ENCODE measurements around the gene SLC47A1. TPM values are rescaled to one million over a fixed set of nuclear protein-coding genes. Genes with fewer than 3 reads are reported as not detected.

The SLC47A1 gene
- total RNA-seq, 3 donors from 2014 or later = 3.8 to 22.1 (median 8.8) TPM

DNA sequence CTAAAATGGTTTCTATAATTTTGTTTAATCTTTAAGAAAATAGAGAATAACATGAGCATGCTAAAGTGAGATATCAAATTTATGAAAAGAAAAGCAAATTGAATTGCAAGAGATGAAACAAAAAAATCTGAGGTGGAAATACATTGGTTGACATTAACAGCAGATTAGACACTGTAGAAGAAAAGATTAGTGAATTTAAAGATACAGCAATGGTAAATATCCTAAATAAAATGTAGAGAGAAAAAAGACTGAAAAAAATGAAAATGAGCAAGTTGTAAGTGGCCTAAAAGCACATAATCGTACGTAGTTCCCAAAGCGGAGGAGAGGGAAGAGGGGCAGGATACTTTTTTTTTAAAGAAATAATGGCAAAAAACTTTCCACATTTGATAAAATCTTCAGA lies 84.4 kb downstream of the SLC47A1 start:
- TF ChIP-seq POLR2A (IDR thresholded peaks at IDR 0.05) (no peak), CTCF (IDR thresholded peaks at IDR 0.05) (no peak), POLR2AphosphoS5 (IDR thresholded peaks at IDR 0.05) (no peak)
- no peaks in the 10 kb centered on the region for H3K4me1 ChIP-seq
- intact Hi-C loops (cut with DNase I; ENCODE audit: low total_unique reads) = no loop called here
- no peak overlapping the region for H3K27ac ChIP-seq
- DNase-seq (ENCODE audit: low spot score in 2 of 2) = no peak
- no peaks in the 10 kb centered on the region for H3K36me3 ChIP-seq
- H3K27me3 ChIP-seq = no peaks in the 10 kb centered on the region
- H3K4me3 ChIP-seq = no peak overlapping the region
- H3K9me3 ChIP-seq = peaks cover 32 to 47% of the 10 kb centered on the region in 2 donors

DNA sequence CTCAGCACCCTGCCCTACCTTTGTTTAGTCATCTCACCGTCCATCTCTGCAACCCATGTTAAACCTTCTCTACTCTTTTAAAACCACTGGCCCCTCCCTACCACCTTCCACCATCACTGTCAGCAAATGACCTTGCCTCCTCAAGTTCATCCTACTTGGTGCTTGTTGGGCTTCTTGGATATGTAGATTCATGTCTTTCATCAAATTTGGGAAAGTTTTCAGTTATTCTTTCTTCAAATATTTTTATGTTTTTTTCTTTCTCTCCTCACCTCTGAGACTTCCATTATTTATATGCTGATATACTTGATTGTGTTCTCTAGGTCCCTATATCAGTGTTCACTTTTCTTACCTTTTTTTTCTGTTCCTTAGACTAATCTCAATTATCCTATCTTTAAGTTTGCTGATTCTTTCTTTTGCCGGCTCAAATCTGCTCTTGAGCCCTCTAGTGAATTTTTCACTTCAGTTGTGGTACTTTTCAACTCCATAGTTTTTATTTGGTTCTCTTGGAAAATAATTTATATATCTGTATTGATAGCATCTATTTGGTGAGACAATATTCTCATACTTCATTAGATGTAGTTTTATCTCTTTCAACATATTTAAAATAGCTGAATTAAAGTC lies 86.2 kb downstream of the SLC47A1 start:
- Histone ChIP-seq H3K9me3 (peaks cover 32 to 47% of the 10 kb centered on the region in 2 donors), H3K27ac (no peak overlapping the region), H3K27me3 (no peaks in the 10 kb centered on the region), H3K4me3 (no peak overlapping the region), H3K4me1 (no peaks in the 10 kb centered on the region), H3K36me3 (no peaks in the 10 kb centered on the region)
- intact Hi-C loops (cut with DNase I; ENCODE audit: low total_unique reads) = no loop called here
- TF ChIP-seq CTCF (IDR thresholded peaks at IDR 0.05) = no peak
- no peak for TF ChIP-seq POLR2A (IDR thresholded peaks at IDR 0.05)
- TF ChIP-seq POLR2AphosphoS5 (IDR thresholded peaks at IDR 0.05) = no peak
- DNase-seq (ENCODE audit: low spot score in 2 of 2) = no peak

DNA sequence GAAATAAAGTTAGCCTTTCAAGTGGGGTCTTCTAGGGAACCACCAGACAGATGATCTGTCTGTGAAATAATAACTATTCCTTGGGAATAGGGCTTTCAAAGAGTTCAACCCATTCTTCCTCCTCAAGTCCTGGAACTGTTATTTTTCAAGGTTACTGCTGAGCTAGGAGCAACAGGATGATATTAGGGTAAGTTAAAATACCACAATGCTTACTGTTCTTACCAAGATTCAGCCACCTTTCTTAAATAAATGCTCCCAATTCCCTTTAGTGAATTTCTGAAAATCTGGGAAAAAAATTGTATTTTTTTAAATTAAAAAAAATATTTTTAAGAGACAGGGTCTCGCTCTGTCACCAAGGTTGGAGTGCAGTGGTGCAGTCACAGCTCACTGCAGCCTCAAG lies 88.0 kb downstream of the SLC47A1 start:
- H3K9me3 ChIP-seq = peaks cover 32 to 47% of the 10 kb centered on the region in 2 donors
- intact Hi-C loops (cut with DNase I; ENCODE audit: low total_unique reads) = no loop called here
- H3K27ac ChIP-seq = no peak overlapping the region
- no peak for DNase-seq (ENCODE audit: low spot score in 2 of 2)
- H3K36me3 ChIP-seq = no peaks in the 10 kb centered on the region
- H3K27me3 ChIP-seq = no peaks in the 10 kb centered on the region
- TF ChIP-seq CTCF (IDR thresholded peaks at IDR 0.05) (no peak), POLR2A (IDR thresholded peaks at IDR 0.05) (no peak), POLR2AphosphoS5 (IDR thresholded peaks at IDR 0.05) (no peak)
- no peak overlapping the region for H3K4me3 ChIP-seq
- H3K4me1 ChIP-seq = no peaks in the 10 kb centered on the region

GRCh38 chr17:19626079-19626478 lies 92.4 kb downstream of the SLC47A1 start:
- no peaks in the 10 kb centered on the region for H3K4me1 ChIP-seq
- DNase-seq (ENCODE audit: low spot score in 2 of 2) = no peak
- H3K36me3 ChIP-seq = no peaks in the 10 kb centered on the region
- no peak overlapping the region for H3K27ac ChIP-seq
- H3K9me3 ChIP-seq = peaks cover 4 to 10% of the 10 kb centered on the region in 2 donors
- intact Hi-C loops (cut with DNase I; ENCODE audit: low total_unique reads) = no loop called here
- H3K27me3 ChIP-seq = no peaks in the 10 kb centered on the region
- no peak overlapping the region for H3K4me3 ChIP-seq
- TF ChIP-seq POLR2A (IDR thresholded peaks at IDR 0.05) (no peak), POLR2AphosphoS5 (IDR thresholded peaks at IDR 0.05) (no peak), CTCF (IDR thresholded peaks at IDR 0.05) (no peak)

Other genes starting within 250 kb of the SLC47A1 start
- 10 to 100 TPM; 14.4 to 29.2 (median 28.4) TPM for gene B9D1, start 171.1 kb upstream of the SLC47A1 start, total RNA-seq
- 10 to 100 TPM; 21.4 to 39.0 (median 22.7) TPM for gene MAPK7, start 155.4 kb upstream of the SLC47A1 start, total RNA-seq
- gene MFAP4, start 146.7 kb upstream of the SLC47A1 start, total RNA-seq = 100 to 1,000 TPM in 2 of 3 donors, 10 to 100 TPM in 1; 45.5 to 186 (median 116) TPM
- gene RNF112, start 122.6 kb upstream of the SLC47A1 start, total RNA-seq = 1 to 10 TPM in 2 of 3 donors, under 1 TPM in 1; 0.96 to 2.9 (median 2.3) TPM
- gene ALDH3A2, start 114.9 kb downstream of the SLC47A1 start, total RNA-seq = 100 to 1,000 TPM; 123 to 141 (median 137) TPM
- under 1 TPM in 2 of 3 donors, not detected in 1; 0.15 to 0.66 TPM for gene SLC47A2, start 182.7 kb downstream of the SLC47A1 start, total RNA-seq
- gene ALDH3A1, start 214.4 kb downstream of the SLC47A1 start, total RNA-seq = 1 to 10 TPM; 1.1 to 5.6 (median 2.0) TPM